Activated CD8-positive, alpha-beta memory T cell treated with anti-CD3 and anti-CD28 coated beads, Interleukin-2, amount 50 U/mL, for 1 hour (primary cell): ENCODE data around the gene KDM4D.
"Not testable (repeated sequence)": the region's sequence is repeated elsewhere in the genome, so short reads cannot be mapped to it uniquely, and the experiment has no call there.

Experiments
- DNase-seq: peaks from one replicate; pipeline ENCODE4 v3.0.0-alpha.2; 2020; ENCODE audit errors: extremely low read depth

Gene KDM4D

DNA sequence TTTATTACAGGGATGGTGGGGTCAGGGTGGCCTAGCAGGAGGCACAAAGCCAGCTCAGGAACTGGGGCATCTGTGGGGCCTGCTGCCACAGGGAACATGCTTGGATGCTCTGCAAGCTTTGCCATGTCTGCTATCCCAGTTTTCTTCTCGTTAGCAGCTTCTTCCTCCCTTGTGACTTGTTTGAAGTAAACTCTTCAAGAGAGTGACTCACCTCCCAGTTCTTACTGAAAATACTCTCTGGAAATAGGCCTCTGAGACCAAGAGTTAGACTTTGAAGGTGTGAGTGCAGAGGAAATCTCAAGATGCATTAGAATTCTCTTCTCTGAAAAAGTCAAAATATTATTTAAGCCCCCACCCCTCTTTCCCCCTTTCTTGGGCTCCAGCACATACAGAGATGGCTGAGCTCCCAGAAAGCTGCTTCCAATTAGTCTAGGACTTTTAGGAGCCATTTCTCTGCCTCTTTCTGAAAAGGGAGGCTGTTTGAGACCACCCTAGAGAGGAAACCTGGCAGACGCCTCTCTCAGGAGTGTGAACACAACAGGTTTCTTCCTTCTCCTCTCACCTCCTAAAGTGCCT lies 15.3 kb upstream of the KDM4D start:
- no peak for DNase-seq

DNA sequence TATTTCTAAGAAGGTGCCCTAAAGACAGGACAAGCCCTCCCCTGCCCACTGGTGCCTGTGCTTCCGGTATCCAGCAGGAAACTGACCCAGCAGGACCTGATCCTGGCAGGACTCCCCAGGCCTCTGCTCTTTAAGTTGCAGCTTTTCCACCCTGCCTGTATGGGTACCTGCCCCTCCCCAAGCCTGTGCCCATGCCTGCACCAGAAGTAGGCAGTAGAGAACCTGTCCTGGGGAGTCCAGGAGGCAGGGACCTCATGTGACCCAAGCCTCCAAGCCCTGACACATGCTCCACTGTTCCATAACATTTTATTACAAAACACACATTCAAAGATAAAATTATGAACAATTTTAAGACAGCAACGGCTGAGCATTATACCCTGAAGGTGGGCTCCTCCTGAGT lies 14.3 kb upstream of the KDM4D start:
- no peak for DNase-seq

DNA sequence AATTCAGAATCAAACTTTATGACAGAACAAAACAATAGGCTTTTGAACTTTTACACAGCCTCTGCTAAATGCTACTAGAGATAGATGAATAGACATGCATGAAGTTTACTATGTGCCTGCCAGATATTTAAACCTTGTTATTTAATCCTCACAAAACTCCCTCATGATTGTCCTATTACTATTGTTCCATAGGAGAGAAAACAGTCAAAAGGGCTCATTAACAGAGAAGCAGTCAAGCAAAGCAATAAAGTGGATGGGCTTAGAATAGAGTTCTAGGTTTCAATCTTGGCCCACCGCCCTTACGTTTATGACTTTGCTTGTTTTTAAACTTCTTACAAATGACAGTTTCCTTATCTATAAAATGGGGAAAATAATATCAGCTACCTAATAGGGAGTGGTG lies 13.0 kb upstream of the KDM4D start:
- DNase-seq = no peak

DNA sequence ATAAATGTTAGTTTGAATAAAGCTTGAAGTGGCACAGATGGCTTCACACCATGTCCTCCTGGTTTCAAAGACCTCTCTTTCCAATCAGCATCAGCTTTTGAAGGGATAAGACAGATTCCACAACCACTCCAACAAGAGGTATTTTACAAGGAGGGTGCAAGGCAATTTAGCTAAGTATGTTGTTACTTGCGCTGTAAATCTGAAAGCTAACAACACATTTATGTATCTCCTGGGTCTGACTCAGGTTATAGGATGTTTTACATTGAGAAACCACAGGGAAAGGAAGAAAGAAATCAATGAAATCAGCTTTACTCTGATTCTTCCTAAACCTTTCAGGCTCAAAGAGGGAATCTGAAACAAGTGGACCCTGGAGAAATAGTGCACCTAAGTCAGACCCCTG lies 12.3 kb upstream of the KDM4D start:
- no peak for DNase-seq

DNA sequence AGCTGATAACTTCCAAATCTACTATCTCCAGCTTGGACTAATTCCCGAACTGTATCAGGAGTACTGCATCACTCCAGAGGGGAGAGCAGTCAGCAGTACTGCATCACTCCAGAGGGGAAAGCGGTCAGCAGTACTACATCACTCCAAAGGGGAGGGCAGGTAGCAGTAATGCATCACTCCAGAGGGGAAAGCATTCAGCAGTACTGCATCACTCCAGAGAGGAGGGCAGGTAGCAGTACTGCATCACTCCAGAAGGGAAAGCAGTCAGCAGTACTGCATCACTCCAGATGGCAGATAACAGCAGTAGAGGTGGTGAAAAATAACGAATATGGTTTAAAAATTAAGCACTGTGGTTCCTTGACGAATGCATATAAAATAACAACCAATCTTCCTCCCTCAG lies 8.6 kb upstream of the KDM4D start:
- no peak for DNase-seq

DNA sequence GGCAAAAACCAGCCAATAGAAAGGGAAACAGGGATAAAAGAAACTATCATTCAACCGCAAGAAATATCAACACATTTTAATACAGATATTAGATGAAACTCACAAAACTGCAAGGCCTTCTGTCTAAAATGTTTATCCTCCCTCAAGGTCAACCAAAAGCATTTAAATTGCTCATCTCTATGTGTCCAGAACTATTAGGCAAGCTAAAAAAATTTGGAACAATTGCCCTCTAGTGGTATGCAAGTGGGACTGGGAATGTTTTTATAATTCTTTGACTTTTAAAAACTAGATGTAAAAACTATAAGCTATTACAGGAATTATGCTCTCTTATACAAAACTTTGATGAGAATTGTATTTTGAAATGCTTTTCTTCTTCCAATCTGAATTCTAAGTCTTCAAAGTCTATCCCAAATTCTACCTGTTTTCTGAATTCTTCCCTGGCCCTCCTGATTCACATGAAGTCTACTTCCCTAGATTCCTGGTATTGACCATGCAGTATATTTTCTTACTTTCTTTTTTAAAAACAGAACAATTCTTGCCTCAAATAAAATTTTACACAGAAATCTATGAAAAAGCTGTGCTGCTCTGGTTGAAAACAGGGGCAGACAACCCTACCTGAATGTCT lies 5.1 kb upstream of the KDM4D start:
- no peak for DNase-seq

DNA sequence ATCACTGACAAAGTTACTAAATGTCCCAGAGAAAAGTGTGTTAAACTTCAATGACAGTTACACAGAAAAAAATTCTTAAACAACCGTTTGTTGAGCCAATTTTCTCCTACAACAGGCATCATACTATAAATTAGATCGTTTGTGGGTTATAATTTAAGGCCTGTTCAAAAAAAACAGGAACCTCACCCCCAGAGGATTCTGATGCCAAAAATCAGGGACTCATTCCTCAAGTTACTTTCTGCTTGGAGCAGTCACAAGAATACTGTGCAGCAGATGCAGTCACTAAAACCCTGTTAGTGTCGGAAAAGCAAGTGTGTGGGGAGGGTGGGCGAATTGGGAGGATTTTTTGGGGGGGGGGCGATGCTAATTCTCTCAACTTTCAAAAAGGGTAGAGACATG lies 810 bp upstream of the KDM4D start:
- no peak for DNase-seq

DNA sequence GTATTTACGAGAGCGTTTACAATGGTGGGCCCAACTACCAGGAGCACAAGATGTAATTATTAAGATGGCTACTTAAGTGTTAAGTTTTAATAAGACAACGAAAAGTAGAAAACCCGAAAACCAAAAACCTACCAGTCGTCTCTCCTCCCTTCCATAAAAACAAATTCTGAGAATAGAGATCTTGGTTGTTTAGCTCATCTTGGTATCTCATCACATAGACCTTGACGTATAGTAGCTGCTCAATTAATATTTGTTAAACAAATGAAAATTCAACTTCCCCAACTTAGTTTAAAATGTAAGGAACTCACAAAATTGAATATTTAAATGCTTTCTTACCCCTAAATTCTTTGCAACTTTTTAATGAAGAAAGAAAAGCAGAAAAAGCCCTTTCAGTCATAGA lies 669 bp downstream of the KDM4D start:
- DNase-seq = no peak

DNA sequence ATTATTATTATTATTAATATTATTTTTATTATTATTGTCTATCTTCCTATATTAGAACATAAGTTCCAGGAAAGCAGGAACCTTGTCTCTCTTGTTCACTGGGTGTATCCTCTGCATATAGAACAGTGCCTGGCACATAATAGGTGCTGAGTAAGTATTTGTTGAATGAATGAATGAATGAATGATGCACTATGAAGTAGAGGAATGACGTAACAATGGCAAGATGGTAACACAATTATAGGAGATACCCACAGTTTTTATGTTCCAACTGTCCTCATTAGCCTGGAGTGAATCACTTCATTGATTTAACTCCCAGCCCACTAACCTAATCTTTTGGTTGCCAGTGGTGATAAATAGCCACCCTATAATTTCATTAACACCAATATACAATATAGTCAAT lies 2.1 kb downstream of the KDM4D start:
- no peak for DNase-seq

DNA sequence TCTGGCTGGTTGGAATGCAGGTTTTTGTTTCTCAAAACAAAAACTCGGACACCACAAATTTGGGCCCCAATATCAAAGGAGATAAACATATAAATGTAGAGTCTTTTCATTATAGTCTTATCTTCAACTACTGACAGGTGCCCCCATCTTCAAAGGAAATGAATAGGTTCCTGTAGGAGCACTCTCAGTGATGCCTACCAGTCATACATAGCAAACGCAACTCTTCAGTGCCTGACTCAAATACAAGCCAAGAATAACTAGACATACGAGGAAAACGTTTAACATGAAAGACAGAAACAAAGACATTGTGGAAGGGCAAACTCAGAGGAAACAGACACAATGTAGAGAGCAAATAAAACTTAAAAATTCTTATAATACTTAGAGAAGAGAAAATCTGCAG lies 13.9 kb downstream of the KDM4D start:
- DNase-seq = no peak

DNA sequence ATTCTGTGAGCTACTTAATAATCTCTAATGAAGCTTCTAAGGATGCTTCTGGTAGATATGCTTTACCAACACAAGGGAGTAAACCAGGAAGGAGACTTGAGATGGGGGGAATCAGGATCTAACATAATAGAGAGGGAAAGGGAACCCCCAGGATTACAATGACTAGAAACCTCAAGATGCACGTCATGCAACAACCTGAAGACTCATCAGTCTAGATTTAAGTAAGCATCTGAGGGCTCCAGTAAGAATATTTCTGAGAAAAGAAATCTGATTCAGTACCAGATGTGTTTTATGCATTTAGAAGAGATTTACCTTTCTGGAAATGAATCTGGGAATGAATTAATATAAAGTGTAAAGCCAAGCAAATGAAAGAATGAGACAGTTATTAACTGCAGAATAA lies 15.2 kb downstream of the KDM4D start:
- DNase-seq = no peak

DNA sequence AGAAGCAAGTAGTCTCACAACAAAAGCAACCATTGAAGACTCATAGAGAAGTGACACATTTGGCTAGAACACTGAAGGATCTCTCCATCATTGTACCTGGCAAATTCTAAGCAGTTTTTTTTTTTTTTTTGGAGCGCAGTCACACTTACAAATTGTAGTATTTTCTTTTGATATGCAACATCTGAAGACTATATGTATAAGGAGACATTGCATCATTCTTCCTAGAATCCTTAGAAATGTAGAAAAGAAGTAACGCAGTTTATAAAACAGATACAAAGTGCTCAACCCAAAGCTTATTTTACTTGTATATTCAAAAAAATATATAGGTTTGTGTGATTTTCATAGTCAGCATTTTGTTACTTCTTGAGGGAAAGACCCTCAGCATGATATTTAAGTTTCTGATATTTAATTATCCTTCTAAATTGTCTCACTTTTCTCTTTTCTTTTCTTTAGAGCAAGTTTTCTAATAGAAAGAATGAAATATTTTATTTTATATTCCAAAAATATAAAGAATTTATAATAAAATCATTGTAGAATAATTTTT lies 20.0 kb downstream of the KDM4D start:
- DNase-seq = no peak

DNA sequence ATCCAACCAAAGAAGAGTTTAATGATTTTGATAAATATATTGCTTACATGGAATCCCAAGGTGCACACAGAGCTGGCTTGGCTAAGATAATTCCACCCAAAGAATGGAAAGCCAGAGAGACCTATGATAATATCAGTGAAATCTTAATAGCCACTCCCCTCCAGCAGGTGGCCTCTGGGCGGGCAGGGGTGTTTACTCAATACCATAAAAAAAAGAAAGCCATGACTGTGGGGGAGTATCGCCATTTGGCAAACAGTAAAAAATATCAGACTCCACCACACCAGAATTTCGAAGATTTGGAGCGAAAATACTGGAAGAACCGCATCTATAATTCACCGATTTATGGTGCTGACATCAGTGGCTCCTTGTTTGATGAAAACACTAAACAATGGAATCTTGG lies 23.9 kb downstream of the KDM4D start:
- no peak for DNase-seq

DNA sequence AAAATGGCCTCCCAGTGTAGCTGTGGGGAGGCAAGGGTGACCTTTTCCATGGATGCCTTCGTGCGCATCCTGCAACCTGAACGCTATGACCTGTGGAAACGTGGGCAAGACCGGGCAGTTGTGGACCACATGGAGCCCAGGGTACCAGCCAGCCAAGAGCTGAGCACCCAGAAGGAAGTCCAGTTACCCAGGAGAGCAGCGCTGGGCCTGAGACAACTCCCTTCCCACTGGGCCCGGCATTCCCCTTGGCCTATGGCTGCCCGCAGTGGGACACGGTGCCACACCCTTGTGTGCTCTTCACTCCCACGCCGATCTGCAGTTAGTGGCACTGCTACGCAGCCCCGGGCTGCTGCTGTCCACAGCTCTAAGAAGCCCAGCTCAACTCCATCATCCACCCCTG lies 24.8 kb downstream of the KDM4D start:
- DNase-seq = no peak

DNA sequence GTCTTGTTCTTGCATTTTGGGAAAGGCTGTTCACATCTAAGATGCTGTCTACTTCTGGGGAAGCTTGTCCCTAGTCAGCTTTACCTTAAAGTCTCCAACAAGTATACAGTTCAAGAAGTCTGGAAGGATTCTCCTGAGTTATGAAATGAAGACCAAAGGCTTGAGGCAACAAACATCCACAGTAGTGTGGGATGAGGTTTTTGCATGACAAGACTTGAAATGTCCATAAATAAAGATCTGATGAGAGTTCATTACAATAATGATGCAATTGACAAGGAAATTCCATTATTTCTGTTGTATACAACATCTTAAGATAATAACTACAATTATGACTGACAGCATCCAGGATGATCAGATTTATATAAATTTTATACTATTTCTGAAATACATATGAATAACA lies 30.2 kb downstream of the KDM4D start:
- DNase-seq = no peak

DNA sequence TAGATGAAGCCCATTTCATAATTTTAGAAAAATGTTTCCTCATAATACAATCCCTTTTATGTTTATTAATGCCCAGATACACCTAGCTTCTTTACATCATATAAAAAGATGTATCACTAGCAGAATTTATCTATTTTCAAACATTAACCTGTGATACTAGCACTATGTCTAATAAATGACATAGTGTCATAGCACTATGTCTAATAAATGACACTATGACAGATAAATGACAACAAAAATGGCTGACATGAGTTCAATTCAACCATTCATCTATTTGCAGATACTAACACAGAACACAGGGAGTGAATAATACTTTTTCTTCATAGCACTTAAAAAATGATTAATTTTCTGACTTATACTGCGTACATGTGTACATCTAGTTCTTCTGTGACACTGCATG lies 32.1 kb downstream of the KDM4D start:
- DNase-seq = no peak

DNA sequence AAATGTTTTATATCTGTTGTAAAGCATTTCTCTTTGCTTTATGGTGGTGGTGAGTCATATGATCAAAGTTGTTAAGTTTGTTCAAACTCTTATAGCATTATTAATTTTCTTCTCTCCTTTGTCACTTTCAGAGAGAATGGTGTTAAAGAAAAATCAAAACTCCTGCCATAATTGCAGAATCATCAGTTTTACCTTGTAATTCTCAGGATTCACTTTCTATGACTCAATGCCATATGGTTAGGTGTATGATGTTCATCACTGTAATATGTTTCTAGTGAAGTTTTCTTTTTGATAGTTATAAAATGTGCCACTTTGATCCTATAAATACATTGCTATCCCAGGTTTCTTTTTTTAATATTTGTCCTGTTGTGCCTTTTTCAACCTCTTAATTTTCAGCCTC lies 37.9 kb downstream of the KDM4D start:
- no peak for DNase-seq

DNA sequence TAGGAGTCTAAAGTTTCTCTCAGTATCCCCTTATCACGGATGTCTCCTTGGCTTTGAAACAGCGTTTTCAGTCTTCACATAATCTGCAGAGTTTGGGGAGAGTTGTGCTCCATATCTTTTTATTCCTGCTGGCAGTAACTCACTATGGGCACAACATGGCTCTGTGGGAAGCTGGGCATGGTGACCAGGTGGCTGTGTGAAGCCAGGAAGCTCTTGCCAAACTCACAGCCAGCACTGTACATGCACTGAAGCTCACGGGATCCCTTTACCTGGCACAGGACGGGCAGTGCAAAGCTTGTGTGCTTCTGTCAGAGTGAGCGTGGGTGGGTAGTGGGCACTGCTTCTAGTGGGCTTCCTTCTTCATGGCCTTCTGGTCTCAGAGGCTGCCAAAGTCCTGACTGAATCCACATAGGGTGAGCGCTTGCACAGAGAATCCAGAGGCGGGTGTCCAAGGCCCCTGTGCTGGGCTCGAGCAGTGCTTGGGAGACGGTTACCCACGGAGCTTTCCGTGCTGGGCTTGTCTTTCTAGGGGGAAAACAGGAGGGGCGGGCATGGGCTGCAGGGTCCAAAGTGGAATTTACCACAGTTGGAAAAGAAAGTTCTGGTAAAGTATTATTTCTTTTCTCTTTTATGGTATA lies 40.8 kb downstream of the KDM4D start:
- DNase-seq = no peak

DNA sequence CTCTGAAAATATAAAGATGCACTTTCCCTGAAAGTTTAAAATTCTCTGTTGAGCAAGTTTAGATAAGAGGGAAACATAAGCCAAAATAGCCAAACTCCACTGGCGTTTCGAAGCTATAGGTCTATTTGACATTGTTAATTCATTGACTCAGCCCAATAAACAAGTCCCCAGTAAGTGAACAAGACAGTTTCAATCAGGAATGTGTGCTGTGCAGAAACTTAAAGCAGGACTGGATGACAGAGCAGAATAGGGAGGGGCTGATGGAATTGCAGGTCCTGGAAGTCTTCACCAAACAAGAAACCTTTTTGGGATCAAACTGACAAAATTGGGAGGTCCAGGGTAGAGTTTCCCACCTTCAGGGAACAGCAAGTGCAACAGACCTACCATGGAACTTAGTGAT lies 42.6 kb downstream of the KDM4D start:
- DNase-seq = no peak

DNA sequence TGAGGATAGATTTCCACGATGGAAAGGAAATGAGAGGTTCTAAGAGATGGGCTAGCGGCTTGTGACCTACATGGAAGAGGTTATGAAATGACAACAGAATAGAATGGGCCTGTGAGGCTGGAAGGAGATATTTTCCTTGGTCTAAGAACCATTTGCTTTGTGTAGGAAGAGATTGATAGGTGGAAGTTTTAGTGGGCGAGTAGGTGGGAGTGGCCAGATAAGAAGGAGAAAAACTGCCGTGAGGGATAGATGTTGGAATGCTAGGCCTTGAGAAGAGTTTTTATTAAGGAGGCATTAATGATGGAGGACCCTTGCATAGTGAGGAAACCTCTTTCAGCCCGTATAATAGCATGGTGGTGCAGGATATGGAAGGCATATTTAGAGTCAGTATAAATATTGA lies 48.0 kb downstream of the KDM4D start:
- not testable (repeated sequence) for DNase-seq

DNA sequence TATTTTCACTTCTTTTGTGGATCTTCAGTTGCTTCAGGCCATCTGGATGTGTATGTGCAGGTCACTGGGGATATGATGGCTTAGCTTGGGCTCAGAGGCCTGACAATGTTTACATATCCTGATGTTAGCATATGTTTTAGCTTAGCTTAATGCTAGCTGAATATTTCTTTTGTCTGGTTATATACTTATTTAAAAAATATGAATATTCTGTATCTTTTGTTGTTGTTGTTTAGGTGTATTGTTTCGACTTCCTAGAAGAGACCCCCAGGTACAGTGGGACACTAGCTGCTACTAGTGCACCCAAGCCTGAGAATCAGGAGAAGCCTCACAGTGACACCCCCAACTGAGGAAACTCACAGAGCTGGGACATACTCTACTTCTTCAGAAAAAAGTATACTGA lies 51.4 kb downstream of the KDM4D start, which contains the start of gene KDM4E:
KDM4E (plus strand) TSS at position 301 of the 400 bp plus-strand sequence. CDS start 300 bp downstream, outside the sequence.
- no peak for DNase-seq

DNA sequence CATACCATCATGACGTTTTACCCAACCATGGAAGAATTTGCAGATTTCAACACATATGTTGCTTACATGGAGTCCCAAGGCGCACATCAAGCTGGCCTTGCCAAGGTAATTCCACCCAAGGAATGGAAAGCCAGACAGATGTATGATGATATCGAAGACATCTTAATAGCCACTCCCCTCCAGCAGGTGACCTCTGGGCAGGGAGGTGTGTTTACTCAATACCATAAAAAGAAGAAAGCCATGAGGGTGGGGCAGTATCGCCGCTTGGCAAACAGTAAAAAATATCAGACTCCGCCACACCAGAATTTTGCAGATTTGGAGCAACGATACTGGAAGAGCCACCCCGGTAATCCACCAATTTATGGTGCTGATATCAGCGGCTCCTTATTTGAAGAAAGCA lies 52.1 kb downstream of the KDM4D start:
- DNase-seq = not testable (repeated sequence)

DNA sequence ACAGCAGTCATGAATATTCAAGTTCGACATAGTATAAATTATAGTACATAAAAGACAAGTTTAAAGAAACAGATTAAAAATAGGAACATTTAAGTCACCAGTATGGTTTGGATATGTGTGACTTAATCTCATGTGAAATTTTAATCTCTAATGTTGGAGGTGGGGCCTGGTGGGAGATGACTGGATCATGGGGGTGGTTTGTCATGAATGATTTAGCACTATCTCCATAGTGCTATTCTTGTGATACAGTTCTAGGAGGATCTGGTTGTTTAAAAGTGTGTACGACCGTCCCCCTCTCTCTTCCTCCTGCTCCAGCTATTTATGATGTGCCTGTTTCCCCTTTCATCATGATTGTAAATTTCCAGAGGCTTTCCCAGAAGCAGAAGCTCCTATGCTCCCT lies 54.8 kb downstream of the KDM4D start:
- no peak for DNase-seq
